Measurements from ENCODE around the gene JAZF1.
A peak's percentile ranks its signal among the peaks of the same experiment; 100 is the strongest.

The JAZF1 gene

GRCh38 chr7:28069388-28069787 is 111.2 kb downstream of the JAZF1 start:
- no peak for DNase-seq

DNA sequence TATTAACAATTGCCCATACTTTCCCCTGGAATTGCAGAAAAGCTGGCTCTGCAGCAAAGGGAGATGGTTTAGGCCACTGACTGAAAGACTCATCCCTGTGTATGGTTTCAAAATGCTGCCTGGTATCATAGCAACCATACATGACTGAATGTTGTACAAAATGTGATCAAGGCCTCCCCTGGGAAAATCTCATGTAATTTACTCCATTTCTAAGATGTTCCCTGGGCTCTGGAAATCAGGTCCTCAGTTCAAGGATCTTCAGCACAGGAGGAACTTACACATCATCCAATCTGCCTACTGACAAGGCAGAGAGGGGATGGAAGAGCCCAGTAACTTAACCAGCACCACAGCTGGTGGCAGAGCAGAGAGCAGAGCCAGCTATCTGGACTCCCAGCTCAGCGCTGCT is 111.8 kb downstream of the JAZF1 start:
- DNase-seq = no peak

GRCh38 chr7:28067171-28067570 is 113.4 kb downstream of the JAZF1 start:
- DNase-seq = no peak

- DNase-seq = no peak
These were observed 114.8 kb downstream of the JAZF1 start for GRCh38 chr7:28065721-28066285.

- DNase-seq = no peak
These were observed 115.3 kb downstream of the JAZF1 start for GRCh38 chr7:28065308-28065707.

DNA sequence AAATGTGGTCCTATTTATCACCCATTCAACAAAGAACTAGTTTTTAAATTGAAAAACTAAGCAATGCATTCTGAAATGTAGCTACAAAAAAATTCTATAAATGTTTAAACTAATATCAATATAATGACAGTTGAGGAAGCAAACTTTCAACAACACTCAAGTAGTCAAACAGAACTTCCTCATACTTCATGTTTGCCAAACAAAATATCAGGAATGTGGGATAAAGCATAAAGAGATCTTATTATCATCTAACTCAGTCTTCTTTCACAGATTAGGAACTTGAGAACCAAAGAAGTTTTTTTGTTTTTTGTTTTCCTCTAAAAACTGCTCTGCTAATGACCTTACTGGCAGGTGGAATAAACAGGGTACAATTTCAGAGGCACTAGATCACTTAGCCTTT is 116.2 kb downstream of the JAZF1 start:
- no peak for DNase-seq

DNA sequence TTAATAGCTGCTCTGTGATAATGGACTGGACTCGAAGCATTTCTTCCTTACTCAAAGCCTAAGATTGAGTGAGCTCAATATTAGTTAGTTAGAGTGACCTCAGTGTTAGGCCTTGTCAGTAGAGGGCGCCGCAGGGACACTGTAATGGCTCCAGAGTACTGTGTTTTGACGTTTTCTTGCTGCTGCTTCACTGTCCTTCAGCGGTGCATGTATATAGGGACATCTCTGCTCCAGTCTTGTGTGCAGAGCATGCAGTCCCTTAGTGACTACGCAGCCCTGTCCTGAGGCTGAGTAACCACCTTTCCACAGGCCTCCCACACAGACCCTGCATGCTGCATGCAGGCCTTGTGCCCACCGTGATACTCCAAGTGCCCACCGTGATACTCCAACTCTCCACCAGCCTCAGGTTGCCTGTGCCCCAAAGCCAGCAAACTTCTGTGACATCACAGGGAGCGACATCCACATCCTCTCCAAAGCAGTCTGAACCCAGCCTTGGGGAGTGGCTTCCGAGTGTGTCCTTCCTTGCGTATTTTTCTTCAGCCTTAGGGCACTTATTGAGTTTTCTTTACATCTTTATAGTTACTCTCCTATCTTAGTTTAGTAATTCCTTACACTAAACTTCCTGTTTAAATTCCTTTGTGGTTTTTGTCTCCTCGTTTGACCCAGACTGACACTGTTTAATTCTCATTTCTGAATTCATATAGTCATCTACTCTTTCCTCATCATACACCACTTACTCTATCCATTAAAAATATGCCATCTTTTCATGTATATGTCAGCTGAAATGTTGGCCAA is 118.2 kb downstream of the JAZF1 start:
- peak; percentile 80 for DNase-seq

GRCh38 chr7:28061824-28062196 is 118.8 kb downstream of the JAZF1 start:
- no peak for DNase-seq

- no peak for DNase-seq
These were observed 120.1 kb downstream of the JAZF1 start for GRCh38 chr7:28060371-28060950.

DNA sequence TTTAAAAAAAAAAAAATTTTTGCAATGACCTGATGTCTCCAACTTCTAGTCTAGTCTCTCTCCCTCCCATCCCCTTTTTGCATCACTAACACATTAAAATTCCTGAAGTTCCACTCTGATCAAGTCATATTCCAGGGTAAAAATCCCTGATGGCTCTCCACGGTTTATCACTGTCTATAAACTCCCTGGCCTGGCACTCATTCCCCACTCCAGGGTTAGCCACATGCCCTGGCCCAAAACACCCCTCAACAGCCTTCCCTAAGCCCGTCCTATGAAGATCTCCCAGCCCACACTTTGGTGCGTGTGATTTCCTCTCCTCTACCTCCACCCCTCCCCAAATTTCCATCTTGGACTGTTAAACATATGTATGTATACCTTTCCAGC is 125.4 kb downstream of the JAZF1 start:
- no peak for DNase-seq

GRCh38 chr7:28054531-28055160 is 125.9 kb downstream of the JAZF1 start:
- DNase-seq = no peak

DNA sequence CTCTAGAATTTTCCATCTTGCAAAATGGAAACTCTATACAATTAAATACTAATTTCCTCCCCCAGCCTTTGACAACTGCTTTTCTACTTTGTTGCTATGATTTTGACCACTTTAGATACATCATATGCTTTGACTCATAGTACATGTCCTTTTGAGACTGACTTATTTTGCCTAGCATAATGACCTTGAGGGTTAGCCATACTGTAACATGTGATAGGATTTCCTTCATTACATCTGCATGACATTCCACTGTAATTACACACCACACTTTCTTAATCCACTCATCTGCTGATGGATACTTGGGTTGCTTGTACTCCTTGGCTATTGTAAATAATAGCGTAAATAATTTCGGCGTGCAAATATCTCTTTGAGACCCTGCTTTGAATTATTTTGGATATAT is 127.7 kb downstream of the JAZF1 start:
- no peak for DNase-seq

- no peak for DNase-seq
These were observed 131.9 kb downstream of the JAZF1 start for GRCh38 chr7:28048694-28049093.

DNA sequence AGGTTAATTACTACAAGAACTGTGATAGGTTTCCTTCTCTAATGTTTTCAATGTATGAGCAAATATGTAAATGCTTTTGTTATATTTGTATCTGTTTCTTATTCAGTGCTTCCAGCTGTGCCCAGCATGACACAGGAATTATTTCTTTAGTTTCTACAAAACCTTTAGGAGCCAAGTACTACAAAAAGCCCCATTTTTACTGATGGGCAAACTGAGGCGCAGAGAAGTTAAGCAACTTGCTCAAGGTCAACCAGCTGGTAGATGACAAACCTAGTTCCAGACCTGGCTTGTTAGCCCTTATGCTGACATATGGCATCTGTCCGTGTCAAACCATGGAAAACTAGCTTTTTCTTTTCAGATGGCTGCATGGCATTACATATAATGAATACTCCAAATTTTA is 134.6 kb downstream of the JAZF1 start:
- no peak for DNase-seq

- DNase-seq = no peak
These were observed 135.0 kb downstream of the JAZF1 start for GRCh38 chr7:28045592-28045991.

- DNase-seq = no peak
These were observed 135.8 kb downstream of the JAZF1 start for GRCh38 chr7:28044825-28045224.

DNA sequence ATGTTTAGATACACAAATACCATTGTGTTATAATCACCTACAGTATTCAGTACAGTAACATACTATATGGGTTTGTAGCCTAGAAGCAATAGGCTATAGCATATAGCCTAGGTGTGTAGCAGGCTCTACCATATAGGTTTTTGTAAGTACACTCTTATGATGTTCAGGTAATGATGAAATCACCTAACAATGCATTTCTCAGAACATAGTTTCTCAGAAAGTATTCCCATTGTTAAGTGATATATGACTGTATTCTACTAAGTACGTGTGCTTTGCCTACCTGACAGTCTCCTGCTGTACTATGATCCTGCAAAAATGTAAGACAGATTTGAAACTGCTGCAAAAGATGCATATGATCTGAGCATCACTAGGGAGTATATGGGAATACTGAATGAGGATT is 137.9 kb downstream of the JAZF1 start:
- DNase-seq = no peak

- peak; percentile 24 for DNase-seq
These were observed 138.9 kb downstream of the JAZF1 start for GRCh38 chr7:28041508-28042314.

GRCh38 chr7:28038175-28038797 is 142.3 kb downstream of the JAZF1 start:
- no peak for DNase-seq

DNA sequence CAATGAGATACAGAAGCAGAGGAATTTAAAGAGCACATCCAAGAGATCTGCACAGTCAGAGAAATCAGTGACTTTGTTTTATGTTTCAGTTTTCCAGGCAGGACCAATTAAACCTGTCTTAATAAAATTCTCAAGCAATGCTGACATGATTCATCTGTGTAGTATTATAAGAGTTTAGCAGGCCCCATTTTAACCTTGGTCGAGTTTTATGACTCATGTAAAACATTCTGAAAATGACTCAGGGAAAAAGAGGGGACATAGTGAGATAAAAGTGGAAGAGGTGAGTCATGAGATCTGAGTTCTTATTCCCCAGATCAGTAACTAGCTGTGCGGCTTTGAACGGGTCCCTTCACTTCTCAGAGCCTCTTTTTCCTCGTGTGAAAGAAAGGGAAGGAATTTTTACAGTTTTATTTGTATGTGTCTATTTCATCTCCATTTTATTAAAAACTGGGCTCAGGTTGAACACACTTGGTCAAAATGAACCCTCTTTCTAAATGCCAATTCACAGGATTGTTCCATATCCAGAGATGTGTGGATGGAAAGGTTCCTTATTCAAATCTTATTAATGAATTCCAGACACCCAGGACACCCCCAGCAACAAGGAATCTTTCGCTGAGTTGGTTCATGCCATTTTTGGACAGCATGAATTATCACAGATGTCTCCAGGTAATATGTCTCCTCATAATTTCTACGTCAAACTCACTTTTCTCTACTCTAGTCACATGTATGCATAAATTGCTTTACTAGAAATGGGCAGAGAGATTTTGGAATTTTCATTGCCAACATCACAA is 143.2 kb downstream of the JAZF1 start:
- peak; percentile 33 for DNase-seq

- DNase-seq = no peak
These were observed 143.9 kb downstream of the JAZF1 start for GRCh38 chr7:28036696-28037095.

DNA sequence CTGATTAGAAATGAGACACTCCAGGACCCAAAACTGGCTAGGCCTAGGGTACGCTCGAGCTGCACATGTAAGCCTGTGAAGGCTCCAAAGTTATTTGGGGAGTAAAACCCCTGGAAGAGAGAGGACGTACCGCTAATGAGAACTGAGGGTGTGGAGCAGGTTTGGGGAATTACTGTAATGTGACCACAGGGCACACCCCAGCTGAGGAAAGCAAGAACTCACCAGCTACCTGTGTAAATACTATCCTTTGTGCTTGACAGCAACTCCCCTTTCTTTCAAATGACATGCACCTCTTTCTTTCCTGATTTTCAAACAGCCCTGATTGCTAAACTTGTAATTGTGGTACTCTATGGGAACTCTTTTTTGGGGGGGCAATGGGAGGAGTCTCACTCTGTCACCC is 147.2 kb downstream of the JAZF1 start:
- DNase-seq = no peak

Data from activated CD4-positive, alpha-beta T cell treated with anti-CD3 and anti-CD28 coated beads for 48 hours (primary cell).